Nephron progenitor cell (in vitro differentiated cells): Measurements from ENCODE around the gene NMNAT3.

Experiments
- DNase-seq: peaks from one replicate; pipeline ENCODE4 v3.0.0; 2021
- H3K27ac Mint-ChIP-seq: 2 replicates; pipeline ENCODE4 v1.8.0; 2021; ENCODE audit warnings: mild to moderate bottlenecking, moderate library complexity, mixed read lengths
- H3K27me3 Mint-ChIP-seq: 2 replicates; pipeline ENCODE4 v1.8.0; 2021; ENCODE audit warnings: mild to moderate bottlenecking, low read depth, mixed read lengths; ENCODE audit not compliant: poor library complexity
- H3K36me3 Mint-ChIP-seq: 2 replicates; pipeline ENCODE4 v1.8.0; 2021; ENCODE audit warnings: low read depth, mixed read lengths
- H3K4me1 Mint-ChIP-seq: 2 replicates; pipeline ENCODE4 v1.8.0; 2021; ENCODE audit warnings: mixed read lengths
- H3K4me3 Mint-ChIP-seq: 2 replicates; pipeline ENCODE4 v1.8.0; 2021; ENCODE audit warnings: mild to moderate bottlenecking, moderate library complexity, mixed read lengths
- H3K9me3 Mint-ChIP-seq: 2 replicates; pipeline ENCODE4 v1.8.0; 2021; ENCODE audit warnings: mild to moderate bottlenecking, moderate library complexity, mixed read lengths
- TF ChIP-seq, protein P1 (sequence below): fragments of 200-600 bp; sonication (generic); IDR thresholded peaks from 2 replicates; pipeline ENCODE4 v1.5.0; 2021; ENCODE audit warnings: antibody characterized with exemption

Gene NMNAT3

DNA sequence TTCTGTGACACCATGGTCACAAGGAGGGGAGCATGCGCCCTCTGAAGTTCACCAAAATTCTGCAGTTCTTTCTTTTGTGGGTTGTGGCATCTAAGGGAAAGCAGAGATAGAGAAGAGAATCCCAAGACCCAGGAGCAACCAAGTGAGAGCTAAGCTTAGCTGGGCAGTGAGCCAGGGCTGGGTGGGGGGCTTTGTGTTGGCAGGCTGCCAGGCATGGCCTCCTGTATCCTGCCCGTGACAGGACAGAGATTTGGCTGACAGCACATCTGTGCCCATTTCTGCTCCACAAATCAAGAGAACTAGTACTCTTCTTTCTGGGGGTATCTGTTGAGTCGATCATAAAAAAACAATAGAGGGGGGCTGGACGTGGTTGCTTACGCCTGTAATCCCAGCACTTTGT is 66.2 kb downstream of the NMNAT3 start:
- TF ChIP-seq, protein P1, sequence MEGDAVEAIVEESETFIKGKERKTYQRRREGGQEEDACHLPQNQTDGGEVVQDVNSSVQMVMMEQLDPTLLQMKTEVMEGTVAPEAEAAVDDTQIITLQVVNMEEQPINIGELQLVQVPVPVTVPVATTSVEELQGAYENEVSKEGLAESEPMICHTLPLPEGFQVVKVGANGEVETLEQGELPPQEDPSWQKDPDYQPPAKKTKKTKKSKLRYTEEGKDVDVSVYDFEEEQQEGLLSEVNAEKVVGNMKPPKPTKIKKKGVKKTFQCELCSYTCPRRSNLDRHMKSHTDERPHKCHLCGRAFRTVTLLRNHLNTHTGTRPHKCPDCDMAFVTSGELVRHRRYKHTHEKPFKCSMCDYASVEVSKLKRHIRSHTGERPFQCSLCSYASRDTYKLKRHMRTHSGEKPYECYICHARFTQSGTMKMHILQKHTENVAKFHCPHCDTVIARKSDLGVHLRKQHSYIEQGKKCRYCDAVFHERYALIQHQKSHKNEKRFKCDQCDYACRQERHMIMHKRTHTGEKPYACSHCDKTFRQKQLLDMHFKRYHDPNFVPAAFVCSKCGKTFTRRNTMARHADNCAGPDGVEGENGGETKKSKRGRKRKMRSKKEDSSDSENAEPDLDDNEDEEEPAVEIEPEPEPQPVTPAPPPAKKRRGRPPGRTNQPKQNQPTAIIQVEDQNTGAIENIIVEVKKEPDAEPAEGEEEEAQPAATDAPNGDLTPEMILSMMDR: no peak
- Mint-ChIP-seq H3K36me3 (peaks cover 5% of the 10 kb centered on the region), H3K27ac (no peak overlapping the region), H3K4me3 (no peak overlapping the region), H3K9me3 (no peaks in the 10 kb centered on the region), H3K27me3 (peaks cover 3% of the 10 kb centered on the region), H3K4me1 (peaks cover 6% of the 10 kb centered on the region)
- DNase-seq: no peak

DNA sequence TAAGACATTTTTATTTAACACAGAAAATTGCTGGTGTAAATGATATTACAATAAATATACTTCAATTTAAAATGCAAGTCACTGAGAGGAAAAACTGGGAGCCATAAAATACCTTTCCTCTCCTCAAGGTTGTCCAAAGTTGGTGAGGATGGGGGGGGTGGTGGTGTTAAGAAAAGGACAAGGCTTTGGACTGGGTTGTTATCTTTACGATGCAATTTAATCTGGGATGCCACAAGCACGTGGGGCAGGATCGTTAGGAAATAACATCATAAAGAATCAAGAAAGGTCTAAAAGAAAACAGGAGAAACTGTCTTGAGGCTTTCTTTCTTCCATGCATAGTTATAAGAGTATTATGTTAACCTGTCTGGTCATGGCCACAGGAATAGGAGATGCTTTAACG is 66.9 kb downstream of the NMNAT3 start:
- Mint-ChIP-seq H3K4me3 (no peak overlapping the region), H3K36me3 (peaks cover 5% of the 10 kb centered on the region), H3K9me3 (no peaks in the 10 kb centered on the region), H3K4me1 (peaks cover 6% of the 10 kb centered on the region), H3K27me3 (peaks cover 3% of the 10 kb centered on the region), H3K27ac (no peak overlapping the region)
- TF ChIP-seq, protein P1: no peak
- DNase-seq: no peak

DNA sequence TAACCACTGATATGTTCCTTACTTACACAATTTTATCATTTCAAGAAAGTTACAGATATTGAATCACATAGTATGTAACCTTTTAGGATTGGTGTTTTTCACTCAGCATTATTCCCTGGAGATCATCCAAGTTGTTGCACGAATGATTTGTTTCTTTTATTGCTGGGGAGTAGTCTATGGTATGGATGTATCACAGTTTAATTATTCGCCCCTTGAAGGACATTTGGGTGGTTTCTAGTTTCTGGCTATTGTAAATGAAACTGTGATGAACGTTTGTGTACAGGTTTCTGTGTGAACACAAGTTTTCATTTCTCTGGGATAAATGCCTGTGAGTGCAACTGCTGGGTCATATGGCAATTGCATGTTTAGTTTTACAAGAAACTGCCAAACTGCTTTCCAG is 68.8 kb downstream of the NMNAT3 start:
- TF ChIP-seq, protein P1: no peak
- Mint-ChIP-seq H3K9me3 (no peaks in the 10 kb centered on the region), H3K4me1 (peaks cover 6% of the 10 kb centered on the region), H3K36me3 (peaks cover 5% of the 10 kb centered on the region), H3K27me3 (peaks cover 3% of the 10 kb centered on the region), H3K27ac (no peak overlapping the region), H3K4me3 (no peak overlapping the region)
- DNase-seq: no peak

DNA sequence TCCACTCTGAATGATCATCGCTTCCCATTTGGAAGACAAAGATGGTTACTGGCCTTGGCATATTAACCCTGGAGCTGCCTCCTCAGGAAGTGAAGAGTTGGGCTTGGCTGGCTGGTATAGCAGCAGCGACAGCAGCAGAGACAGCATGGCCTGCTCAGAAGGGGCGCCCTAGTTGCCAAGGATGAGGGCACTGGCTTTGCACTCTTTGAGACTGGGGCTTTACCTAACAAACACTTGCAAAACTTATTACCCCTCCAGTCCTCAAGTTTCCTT is 69.7 kb downstream of the NMNAT3 start:
- no peak for DNase-seq
- H3K4me1 Mint-ChIP-seq: peaks cover 14% of the 10 kb centered on the region

DNA sequence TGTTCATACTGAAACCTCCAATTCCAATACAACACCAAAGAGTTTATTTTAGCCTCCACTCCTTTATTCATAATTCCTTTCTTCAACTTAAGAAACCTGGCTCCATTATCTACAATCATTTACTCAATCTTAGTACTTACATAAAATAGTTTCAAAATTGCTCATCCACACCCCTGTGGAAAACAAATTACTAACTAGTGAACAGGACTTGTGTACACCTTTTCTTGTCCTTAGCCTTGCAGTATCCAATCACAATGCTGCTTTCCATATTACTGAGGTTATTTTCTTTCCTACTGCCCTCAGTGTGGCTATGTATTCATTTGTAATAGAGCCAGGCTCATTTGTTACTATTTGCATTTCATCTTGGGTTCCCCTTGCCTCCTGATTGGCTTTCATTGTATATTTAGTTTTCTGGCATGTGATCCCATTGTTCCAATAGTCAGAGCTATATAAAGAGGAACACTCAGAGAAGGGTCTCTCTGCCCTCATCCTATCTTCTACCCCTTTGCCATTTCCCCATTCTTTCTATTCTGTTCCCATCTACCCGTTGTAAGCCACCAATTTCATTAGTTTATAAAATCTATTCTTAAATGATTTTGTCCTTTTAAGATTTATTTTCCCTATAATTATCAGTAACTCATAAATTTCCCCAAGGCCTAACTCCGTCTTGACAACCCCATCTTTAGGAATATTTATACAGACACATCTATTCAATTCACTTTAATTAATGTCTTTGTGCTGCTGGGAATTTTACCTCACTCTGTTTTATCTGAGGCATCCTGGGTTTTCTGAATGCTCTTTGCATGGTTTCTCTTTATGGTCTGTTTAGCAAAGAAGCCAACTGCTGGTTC is 70.3 kb downstream of the NMNAT3 start:
- peaks cover 10% of the 10 kb centered on the region for H3K36me3 Mint-ChIP-seq
- H3K4me3 Mint-ChIP-seq: no peak overlapping the region
- TF ChIP-seq, protein P1: no peak
- DNase-seq: no peak
- peaks cover 14% of the 10 kb centered on the region for H3K4me1 Mint-ChIP-seq
- H3K27ac Mint-ChIP-seq: no peak overlapping the region
- H3K9me3 Mint-ChIP-seq: no peaks in the 10 kb centered on the region
- H3K27me3 Mint-ChIP-seq: peaks cover 3% of the 10 kb centered on the region

More for the DNA sequence above, 69.7 kb downstream of the NMNAT3 start:
- H3K9me3 Mint-ChIP-seq: no peaks in the 10 kb centered on the region
- H3K4me3 Mint-ChIP-seq: no peak overlapping the region
- H3K27ac Mint-ChIP-seq: no peak overlapping the region
- H3K27me3 Mint-ChIP-seq: peaks cover 3% of the 10 kb centered on the region
- H3K36me3 Mint-ChIP-seq: peaks cover 10% of the 10 kb centered on the region
- TF ChIP-seq, protein P1: no peak

DNA sequence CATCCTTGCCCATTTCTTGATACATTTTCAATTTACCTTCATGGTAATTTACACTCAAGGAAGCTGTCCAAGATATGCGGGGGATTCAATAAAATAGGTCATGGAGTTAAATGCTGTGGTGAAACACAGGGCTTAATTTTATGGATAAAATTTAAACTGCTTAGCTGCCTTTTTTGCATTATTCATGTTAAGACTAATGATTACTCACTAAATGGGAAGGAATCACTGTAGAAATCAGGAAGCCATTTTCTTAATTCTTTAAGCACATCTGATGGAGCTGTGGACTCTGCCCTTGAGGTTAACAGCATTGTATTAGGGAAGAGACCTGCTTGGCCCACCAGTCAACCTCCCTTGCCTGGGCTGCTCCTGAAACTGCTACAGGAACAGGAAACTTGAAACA is 75.8 kb downstream of the NMNAT3 start:
- H3K9me3 Mint-ChIP-seq: no peaks in the 10 kb centered on the region
- no peak for DNase-seq
- TF ChIP-seq, protein P1: no peak
- H3K4me3 Mint-ChIP-seq: no peak overlapping the region
- H3K36me3 Mint-ChIP-seq: peaks cover 16% of the 10 kb centered on the region
- no peaks in the 10 kb centered on the region for H3K27me3 Mint-ChIP-seq
- no peak overlapping the region for H3K27ac Mint-ChIP-seq
- peaks cover 26% of the 10 kb centered on the region for H3K4me1 Mint-ChIP-seq
